Inflammatory macrophage (primary cell): ENCODE data around the gene FAM168B.

Source experiments
- DNase-seq, 2 donors: peaks; one replicate each; pipeline ENCODE4 v3.0.0-alpha.2; 2020 to 2022

FAM168B gene

DNA sequence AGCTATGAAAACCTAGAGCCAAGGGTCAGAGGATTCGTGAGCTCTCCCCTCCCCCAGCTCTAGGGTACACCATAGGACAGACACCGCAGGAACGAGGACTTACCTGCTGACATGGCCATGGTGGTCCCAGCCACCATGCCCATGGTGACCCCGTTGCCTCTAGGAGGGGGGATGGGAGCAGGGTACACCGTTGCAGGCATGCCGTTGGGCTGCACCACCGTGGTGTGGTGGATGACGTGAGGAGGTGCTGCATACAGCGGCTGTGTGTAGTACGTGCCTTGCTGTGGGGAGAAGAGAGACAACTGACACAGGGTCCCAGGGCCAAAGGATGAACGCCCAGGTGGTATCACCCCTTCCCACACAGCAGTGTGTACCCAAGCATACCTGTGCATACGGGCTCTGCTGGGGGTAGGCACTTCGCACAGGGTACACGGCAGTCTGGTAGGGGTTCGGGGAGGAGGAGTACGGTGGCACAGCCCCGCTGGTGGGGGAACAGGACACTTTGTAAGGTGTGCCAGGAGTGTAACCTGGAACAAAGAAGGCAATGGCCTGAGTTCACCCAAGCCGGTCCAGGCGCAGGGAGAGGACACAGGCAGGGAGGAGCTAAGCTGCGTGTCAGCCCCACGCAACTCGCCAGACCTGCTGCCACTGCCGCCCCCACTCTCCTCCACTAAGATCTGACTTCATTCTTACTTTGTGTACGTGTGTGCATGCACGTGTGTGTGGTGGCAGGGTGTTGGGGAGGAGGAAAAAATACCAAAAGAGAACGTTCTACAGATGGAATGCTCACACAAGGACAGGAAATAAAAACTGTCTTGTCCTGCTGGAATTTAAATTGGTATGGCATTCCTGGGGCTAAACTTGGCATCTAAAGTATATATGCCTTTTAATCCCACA, 37.8 kb downstream of the FAM168B start:
- no peak for DNase-seq

DNA sequence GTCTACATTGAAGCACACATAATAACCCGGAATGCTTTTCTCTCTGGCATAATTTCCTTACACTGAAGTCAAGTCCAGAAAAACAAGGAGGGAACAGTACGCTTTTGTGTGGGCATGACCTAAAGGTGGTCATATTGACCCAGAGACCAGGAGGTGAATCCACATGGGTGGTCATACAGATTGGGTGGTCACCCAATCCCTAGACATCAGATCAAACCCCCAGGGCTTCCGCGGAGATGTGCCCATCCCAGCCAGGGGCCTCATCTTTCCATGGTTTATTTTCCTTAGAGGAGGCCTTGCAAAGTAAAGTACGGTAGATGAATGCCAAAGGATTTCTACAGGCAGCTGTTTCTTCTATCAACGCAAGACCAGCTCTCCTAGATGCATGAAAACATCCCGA, 38.8 kb downstream of the FAM168B start:
- DNase-seq: no peak

- no peak for DNase-seq
Measured at GRCh38 chr2:131052741-131053263, 40.5 kb downstream of the FAM168B start.

- DNase-seq: no peak
Measured at GRCh38 chr2:131050896-131051295, 42.4 kb downstream of the FAM168B start.

DNA sequence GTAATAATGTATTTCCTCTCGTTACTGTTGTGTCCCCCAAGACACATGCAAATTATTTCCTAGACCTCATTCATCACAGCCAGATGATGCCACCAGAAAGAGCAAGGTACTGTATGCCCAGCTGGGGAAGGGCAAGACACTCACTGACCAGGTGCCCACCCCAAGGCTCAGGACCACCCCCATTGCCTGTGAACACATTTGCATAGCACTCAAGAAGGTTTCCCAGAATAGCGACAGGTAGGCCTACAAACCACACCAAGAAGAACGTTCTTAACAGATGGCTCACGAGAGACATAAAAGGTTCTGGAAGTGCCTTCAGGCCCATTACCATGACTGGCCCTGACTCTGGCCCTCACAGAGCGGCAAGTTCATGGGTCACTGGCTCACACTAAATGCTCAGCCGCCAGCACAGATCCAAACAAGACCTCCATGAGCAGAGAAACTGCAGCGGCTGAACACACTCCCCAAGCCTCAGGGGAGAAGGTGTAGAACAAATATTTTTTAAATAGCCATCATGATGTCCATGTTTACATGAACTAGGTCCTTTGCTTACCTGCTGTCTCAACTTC, 44.0 kb downstream of the FAM168B start:
- no peak for DNase-seq

GRCh38 chr2:131048641-131049040, 44.6 kb downstream of the FAM168B start:
- DNase-seq: no peak

- DNase-seq: no peak
Measured at GRCh38 chr2:131047920-131048560, 45.2 kb downstream of the FAM168B start.

DNA sequence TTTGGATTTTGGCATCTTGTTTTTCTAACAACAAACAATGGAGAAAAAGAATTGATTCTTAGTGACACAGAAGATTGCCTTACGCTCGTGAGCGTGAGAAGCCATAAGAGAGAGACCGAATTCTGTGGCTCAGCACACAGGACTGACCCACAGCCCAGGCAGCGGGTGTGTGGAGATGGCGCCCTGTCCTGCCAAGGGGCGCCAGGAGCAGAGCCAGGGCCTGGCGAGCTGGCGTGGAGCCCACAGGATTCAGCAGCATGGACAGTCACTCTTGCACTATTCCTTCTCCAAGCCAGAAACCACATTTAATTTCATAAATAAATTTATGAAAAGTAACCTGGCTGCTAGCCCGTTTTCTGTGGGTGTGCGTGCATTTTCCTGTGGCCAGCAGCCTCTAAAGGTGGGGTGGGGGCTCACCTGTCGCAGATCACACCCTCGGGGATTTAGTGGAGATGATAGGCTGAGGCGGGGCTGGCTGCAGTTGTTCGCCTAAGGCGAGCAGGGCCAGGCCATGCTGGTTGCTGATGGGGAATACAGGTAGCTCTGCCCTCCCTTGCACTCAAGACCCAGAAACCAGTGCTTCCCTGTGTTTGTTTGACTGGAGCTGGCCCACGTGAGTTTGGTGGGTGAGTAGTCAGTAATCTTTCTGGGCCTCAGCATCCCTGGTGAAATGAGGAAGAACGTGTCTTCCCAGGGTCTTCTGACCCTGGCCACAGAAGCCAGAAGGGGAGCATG, 46.2 kb downstream of the FAM168B start:
- no peak for DNase-seq

DNA sequence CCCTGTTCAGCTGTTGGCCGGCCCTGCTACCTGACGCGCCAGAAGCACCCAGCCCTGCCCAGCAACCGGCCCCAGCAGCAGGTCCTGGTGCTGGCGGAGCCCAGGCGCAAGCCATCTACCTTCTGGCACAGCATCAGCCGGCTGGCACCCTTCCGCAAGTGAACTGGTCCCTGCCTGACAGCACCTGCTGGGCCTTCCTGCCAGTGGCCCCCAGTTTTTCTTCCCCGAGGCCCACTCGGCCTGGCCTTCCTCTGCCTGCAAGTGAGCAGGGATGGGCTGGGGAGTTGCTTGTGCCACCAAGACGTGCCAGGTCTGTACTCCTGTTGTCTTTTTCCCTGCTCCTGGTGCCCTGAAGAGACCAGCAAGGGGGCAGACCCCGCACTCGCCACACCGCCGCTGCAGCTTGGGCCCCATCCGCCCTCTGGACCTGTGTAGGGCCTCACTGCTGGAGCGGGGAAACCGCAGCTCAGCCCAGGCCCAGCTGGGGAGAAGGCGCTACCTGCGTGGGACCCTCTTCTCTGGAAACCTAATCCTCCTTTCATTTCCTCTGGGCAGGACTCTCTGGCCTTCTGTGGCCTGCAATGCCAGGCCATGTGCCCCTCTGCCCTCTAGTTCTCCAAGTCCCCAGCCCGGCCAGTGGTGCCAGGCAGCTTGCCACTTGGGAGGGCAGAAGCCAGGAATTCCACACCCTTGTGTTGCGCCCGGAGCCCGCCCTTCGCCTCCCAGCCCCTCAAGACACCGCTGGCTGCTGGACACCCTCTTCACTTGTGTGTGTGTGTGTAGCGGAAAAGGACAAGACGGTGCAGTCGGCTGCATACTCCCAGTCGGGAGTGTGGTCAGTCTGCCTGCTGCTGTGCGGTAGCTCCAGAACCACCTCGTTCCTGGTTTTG, 47.0 kb downstream of the FAM168B start:
- DNase-seq: no peak

GRCh38 chr2:131045286-131046027, 47.8 kb downstream of the FAM168B start:
- DNase-seq: no peak

- no peak for DNase-seq
Measured at GRCh38 chr2:131044757-131045150, 48.5 kb downstream of the FAM168B start.

DNA sequence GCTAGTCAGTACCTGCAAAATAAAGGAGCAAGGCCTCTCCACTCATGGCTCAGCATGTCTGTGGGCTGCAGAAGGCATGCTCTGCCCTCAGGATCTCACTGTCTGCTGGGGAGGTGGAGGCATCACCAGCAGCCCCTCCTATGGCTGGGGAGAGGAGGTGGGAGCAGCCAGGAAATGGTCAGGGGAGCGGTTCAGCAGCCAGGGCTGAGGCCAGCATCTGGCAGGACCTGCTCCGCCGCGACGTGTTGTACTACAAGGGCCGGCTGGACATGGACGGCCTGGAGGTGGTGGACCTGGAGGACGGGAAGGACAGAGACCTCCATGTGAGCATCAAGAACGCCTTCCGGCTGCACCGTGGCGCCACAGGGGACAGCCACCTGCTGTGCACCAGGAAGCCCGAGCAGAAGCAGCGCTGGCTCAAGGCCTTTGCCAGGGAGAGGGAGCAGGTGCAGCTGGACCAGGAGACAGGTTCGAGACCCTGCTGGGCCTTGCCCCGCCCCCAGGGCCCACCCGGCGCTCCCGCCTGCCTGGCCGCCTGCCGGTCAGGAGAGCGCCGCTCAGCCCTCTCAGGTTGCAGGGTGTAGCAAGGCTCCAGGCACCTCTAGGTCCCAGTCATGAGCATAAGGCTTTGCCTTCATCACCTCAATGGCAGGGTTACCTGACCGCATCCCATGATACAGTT, 49.0 kb downstream of the FAM168B start:
- no peak for DNase-seq

GRCh38 chr2:131043199-131044074, 49.8 kb downstream of the FAM168B start:
- no peak for DNase-seq

- no peak for DNase-seq
Measured at GRCh38 chr2:131042148-131042775, 51.0 kb downstream of the FAM168B start.

DNA sequence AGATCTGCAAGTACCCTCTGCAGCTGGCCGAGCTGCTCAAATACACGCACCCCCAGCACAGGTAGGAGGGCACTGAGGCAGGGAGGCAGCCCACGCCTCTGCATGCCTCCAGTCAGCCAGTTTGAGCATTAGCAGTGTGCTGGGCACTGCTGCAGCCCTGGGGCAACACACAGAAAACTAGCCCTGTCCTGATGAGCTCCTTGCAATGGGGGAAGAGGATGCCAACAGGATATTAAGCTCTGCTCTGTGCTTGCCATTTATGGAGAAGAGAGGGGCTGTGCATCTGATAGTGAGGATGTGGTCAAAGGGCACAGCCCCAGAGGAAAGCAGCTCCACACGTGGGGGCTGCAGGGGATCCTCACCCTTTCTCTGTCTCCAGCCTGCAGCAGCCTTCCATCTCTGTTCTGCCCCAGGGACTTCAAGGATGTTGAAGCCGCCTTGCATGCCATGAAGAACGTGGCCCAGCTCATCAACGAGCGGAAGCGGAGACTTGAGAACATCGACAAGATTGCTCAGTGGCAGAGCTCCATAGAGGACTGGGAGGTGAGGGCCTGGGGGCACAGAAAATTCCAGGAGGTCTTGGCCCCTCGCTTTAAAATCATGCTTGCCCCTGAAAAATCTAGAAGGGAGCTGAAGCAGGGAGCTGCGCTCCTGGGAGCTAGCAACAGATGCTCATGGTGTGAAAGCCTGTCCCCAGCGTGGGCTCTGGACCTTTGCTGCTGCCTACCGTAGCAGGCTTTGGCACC, 51.7 kb downstream of the FAM168B start:
- DNase-seq: no peak

DNA sequence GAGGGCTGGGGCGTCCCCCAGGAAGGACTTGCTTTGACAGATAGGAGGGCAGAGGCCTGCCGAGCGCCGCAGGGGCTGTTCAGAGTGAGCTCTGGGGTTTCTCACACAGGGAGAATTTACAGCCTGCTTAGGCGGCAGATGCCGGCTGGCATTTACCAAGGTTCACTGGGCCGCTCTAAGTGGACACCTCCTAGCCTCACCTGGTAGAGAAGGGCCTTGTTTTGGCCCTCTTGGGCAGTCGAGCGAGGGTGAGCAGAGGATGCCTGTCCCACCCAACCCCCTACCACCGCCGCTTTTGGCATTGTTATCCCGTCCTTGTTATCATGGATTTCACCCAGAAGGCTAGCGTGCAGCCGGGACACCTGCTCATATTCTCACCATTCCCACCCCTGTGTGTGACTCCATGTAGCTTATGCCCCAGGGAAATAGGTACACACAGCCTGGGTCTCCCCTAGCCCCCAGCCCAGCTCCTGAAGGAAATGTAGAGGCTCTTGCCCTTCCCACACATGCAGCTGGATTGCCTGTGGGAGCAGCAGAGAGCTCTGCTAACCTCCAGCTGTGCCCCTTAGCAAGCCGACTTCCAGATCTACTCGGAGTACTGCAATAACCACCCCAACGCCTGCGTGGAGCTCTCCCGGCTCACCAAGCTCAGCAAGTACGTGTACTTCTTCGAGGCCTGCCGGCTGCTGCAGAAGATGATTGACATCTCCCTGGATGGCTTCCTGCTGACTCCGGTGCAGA, 52.4 kb downstream of the FAM168B start:
- no peak for DNase-seq

- DNase-seq: no peak
Measured at GRCh38 chr2:131039908-131040660, 53.2 kb downstream of the FAM168B start.
